Right atrium auricular region (tissue), 2 donors: Measurements from ENCODE around the gene VWA8. TPM values are rescaled to one million over a fixed set of nuclear protein-coding genes. Genes with fewer than 3 reads are reported as not detected.
A peak's percentile ranks its signal among the peaks of the same experiment; 100 is the strongest.

Source experiments
- DNase-seq: peaks from one replicate; pipeline ENCODE4 v3.0.0-alpha.2; 2019; ENCODE audit warnings: low spot score
- H3K27ac ChIP-seq, 2 donors: fragments of 200-600 bp; sonication (generic); 1 replicate in 1 of 2; 2 replicates in 1 of 2; pipeline ENCODE4 v1.5.1; 2016 to 2019
- H3K27me3 ChIP-seq, 2 donors: fragments of 200-600 bp; sonication (generic); one replicate each; pipeline versions ENCODE4 v1.5.1 to v1.6.0; 2017 to 2019
- H3K36me3 ChIP-seq: fragments of 200-600 bp; sonication (generic); one replicate; pipeline ENCODE4 v1.5.1; 2016
- H3K4me1 ChIP-seq, 2 donors: fragments of 200-600 bp; sonication (generic); one replicate each; pipeline versions ENCODE4 v1.5.1 to v1.6.0; 2017 to 2019
- H3K4me3 ChIP-seq, 2 donors: fragments of 200-600 bp; sonication (generic); 1 replicate in 1 of 2; 2 replicates in 1 of 2; pipeline ENCODE4 v1.5.1; 2017 to 2019; ENCODE audit warnings: mild to moderate bottlenecking in 1 of 2, moderate library complexity in 1 of 2
- H3K9me3 ChIP-seq, 2 donors: fragments of 200-600 bp; sonication (generic); one replicate each; pipeline ENCODE4 v1.5.1; 2019
- total RNA-seq, 2 donors: library from RNA; depleted of rRNA; stranded (reverse); fragments of >200 nt; gene quantifications; one replicate each; pipeline ENCODE4 v1.1.0, GENCODE V29; 2016
- TF ChIP-seq, protein P1 (sequence below), 2 donors: fragments of 200-600 bp; sonication (generic); IDR thresholded peaks; one replicate each; pipeline ENCODE4 v1.5.1; 2019; ENCODE audit warnings: antibody characterized with exemption in 2 of 2

Gene VWA8
- total RNA-seq, 2 donors from 2014 or later: 25.9 to 32.8 TPM

DNA sequence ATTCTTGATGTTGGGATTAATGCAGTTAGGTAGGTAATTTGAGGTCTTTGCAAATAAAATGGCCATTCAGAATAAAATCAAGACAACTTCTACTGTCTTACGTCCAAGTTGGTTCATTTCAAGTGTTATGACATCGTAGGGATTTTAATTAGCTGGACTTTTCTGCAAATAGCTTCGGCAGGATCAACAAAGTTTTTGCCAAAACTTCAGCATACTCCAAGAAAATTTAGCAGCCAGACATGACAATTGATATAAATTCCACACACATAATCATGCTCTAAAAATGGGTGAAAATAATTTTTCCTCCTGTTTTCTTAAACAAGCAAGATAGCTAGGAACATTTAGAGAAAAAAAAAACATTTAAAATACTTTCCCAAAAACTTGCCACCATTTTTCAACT, 344.8 kb downstream of the VWA8 start:
- H3K4me1 ChIP-seq: peaks cover 0 to 21% of the 10 kb centered on the region in 2 donors
- H3K36me3 ChIP-seq: peaks cover 4% of the 10 kb centered on the region
- H3K27me3 ChIP-seq: no peaks in the 10 kb centered on the region
- H3K9me3 ChIP-seq: no peaks in the 10 kb centered on the region
- H3K27ac ChIP-seq: no peak overlapping the region
- H3K4me3 ChIP-seq: no peak overlapping the region
- DNase-seq: no peak
- TF ChIP-seq, protein P1, sequence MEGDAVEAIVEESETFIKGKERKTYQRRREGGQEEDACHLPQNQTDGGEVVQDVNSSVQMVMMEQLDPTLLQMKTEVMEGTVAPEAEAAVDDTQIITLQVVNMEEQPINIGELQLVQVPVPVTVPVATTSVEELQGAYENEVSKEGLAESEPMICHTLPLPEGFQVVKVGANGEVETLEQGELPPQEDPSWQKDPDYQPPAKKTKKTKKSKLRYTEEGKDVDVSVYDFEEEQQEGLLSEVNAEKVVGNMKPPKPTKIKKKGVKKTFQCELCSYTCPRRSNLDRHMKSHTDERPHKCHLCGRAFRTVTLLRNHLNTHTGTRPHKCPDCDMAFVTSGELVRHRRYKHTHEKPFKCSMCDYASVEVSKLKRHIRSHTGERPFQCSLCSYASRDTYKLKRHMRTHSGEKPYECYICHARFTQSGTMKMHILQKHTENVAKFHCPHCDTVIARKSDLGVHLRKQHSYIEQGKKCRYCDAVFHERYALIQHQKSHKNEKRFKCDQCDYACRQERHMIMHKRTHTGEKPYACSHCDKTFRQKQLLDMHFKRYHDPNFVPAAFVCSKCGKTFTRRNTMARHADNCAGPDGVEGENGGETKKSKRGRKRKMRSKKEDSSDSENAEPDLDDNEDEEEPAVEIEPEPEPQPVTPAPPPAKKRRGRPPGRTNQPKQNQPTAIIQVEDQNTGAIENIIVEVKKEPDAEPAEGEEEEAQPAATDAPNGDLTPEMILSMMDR (IDR thresholded peaks at IDR 0.05): no peak

DNA sequence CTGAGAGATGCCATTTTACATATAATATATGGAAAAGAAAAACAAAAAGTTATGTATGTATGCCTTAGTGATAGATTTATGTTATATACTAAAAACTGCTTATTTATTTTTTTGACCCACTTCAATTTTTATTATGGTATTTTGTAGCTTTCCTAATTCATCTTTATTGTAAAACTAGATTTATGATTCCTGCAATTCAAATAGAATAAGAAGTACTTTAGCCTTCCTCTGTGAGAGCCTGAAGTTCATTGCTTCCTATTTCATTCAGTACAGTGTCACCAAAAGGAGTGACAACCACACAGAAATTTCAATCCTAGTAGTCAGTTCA, 345.4 kb downstream of the VWA8 start:
- peaks cover 0 to 21% of the 10 kb centered on the region in 2 donors for H3K4me1 ChIP-seq
- no peaks in the 10 kb centered on the region for H3K27me3 ChIP-seq
- TF ChIP-seq, protein P1 (IDR thresholded peaks at IDR 0.05): no peak
- H3K9me3 ChIP-seq: no peaks in the 10 kb centered on the region
- DNase-seq: no peak
- H3K4me3 ChIP-seq: no peak overlapping the region
- peak overlapping the region in 1 of 2 donors; percentile 57 for H3K27ac ChIP-seq
- H3K36me3 ChIP-seq: peaks cover 10% of the 10 kb centered on the region

DNA sequence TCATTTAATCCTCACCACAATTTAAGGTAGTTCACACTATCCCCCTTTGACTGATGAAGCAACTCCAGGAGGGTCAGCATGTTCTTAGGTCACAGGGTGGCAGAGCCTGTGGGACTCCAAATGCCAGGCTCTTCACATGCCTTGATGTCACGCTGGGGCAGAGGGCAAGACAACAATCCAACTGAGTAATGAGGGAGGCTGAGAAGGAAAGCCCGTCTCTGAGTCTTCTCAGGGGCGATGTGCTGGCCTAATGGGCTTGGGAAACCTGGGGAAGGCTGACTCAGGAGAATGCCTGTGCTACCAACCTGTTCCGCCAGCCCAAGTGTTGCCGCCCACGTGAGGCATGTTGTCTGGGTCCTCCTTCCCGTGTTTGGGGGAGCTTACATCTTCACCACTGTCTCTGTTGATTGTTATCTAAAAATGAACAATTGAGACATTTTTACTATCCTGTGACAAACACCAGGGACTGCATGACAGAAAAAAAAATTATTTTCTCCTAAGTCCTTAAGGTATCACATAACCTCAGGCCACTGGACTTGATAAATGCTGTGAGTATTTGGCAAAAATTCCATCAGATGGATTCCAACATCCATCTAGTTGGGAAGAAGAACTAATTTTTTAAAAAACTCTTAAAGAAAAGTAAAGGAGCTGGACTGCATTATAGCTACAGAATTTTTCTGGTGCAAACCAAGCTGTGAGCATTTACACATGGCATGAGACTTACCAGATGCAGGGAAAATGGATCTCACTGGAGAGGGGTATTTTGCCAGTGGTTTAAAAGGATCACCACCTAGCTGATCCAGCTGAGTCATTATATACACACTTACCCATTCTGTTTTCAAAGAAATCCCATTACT, 346.0 kb downstream of the VWA8 start:
- Histone ChIP-seq H3K27ac (peak overlapping the region; percentile 50 to 57), H3K27me3 (no peaks in the 10 kb centered on the region), H3K9me3 (no peaks in the 10 kb centered on the region), H3K4me1 (peaks cover 0 to 21% of the 10 kb centered on the region in 2 donors), H3K36me3 (peaks cover 16% of the 10 kb centered on the region), H3K4me3 (no peak overlapping the region)
- DNase-seq: no peak
- TF ChIP-seq, protein P1 (IDR thresholded peaks at IDR 0.05): no peak

DNA sequence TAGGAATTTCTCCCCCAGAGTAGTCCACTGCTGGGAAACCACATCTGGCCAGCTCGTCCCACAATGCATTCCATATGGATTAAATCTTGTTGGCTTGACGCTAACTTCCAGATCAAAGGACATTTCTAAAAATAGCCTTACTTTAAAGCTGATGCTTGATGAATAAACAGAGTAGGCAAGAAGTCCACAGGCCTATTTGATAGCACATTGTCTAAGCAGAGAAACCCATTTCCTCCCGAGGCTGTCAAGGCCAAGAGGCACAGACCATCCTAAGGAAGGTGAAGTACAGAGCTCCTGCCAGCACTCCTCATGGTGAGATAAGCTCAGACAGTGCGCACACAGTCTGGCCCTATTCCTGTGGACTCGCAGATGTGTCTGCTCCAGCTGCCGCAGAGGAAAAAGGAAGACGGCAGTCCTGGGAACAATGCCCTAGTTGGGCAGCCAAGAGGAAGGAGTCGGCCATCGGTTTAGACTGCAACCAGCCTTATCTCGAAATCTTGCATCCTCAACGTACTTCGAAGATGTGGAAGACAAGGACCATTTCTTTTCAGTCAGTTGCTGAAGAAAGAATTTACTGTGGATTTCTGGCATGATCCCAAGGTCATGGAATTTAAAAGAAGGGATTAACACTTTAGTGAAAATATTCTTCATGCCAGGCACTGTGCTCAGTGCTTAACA, 346.8 kb downstream of the VWA8 start:
- H3K4me3 ChIP-seq: no peak overlapping the region
- H3K27ac ChIP-seq: peak overlapping the region; percentile 50 to 57
- no peaks in the 10 kb centered on the region for H3K9me3 ChIP-seq
- H3K36me3 ChIP-seq: peaks cover 19% of the 10 kb centered on the region
- TF ChIP-seq, protein P1 (IDR thresholded peaks at IDR 0.05): no peak
- peak; percentile 67 for DNase-seq
- peaks cover 0 to 21% of the 10 kb centered on the region in 2 donors for H3K4me1 ChIP-seq
- H3K27me3 ChIP-seq: no peaks in the 10 kb centered on the region

DNA sequence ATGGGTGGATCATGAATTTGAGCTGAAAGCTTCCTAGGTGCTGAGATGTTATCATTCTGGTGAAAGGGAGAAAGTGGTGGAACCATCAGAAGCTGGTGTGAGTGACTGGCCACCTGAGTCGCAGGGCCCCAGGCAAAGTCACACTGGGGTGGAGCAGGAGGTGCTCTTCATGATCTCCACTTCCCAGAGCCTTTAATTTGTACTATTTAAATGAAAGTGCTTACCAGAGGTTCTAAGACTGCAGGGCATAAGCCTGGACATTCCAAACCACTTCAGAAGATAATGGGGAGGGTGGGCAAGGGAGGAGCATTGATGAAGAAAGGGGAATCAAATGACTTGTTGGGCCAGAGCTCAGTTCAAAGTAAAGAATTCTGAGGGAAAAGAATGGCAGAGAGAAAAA, 347.4 kb downstream of the VWA8 start:
- Histone ChIP-seq H3K27me3 (no peaks in the 10 kb centered on the region), H3K4me3 (no peak overlapping the region), H3K36me3 (peaks cover 19% of the 10 kb centered on the region), H3K27ac (peak overlapping the region; percentile 50 to 57), H3K9me3 (no peaks in the 10 kb centered on the region), H3K4me1 (peaks cover 0 to 21% of the 10 kb centered on the region in 2 donors)
- TF ChIP-seq, protein P1 (IDR thresholded peaks at IDR 0.05): no peak
- DNase-seq: no peak
